COLO829 (cell line): ENCODE data around the gene CGB8.
"Not testable (repeated sequence)": the region's sequence is repeated elsewhere in the genome, so short reads cannot be mapped to it uniquely, and the experiment has no call there.

Source experiments
- DNase-seq: peaks from one replicate; pipeline ENCODE4 v3.0.0; 2012; ENCODE audit warnings: low spot score

CGB8 gene

DNA sequence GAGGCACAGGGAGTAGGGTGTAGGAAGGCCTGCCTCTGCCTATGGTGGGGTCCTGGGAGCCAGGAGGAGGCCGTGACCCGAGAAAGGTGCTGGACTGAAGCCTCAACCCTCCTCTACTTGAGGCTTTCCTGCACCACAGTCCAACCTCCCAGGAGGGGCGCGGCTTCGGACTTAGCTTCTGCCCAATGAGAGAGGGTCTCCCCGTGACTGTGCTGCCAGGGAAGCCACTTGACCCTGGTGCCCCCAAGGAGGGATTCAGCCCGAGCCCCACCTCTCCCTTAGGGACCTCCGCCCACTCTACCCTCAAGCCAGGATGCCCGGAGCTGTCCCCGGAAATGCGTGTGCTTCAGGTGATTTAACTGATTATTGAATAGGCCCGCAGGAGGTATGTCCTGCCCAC, at the start of gene CGB8:
CGB8 (minus strand) TSS at position 101 of the 400 bp plus-strand sequence. CDS start 372 bp downstream, outside the sequence.
- DNase-seq, result not testable (repeated sequence)

DNA sequence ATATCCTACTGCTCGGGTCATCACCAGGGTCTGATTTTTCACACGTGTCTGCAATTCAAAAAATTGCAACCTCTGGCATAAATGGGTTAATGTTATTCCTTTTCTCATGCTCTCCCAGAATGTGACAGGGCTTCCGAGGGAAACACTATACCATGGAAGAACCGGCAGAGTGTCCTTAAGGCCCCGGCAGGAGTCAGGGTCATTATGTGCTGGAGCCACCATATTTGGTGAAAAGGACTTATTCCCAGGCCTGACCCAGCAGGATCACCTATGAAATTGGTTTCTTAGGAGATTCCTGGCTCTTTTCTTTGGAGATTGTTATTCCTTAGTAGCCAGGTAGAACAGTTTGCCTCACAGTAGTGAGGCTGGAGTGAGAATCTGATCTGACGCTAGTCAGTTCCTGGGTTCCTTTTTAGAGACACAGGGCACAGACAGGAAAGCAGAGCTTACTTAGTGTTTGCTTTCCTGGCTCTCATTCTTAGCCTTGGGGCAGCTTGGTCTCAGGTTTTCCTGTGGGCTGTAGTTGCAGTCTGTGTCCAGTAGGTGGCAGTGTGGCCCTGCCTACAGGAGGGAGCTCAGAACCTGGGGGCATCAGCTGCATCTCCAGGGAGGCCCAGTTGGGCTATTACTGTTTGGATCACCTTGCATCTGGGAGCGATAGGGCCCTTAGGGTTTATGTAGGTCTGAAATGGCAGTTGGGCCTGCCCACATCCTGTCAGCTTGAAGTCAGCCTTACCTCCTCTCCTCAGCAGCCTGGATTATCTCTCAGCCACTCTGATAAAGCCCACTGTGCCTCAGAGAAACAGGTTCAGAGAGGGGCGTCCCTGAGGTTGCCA, 48.8 kb upstream of the CGB8 start:
- peak; percentile 70 for DNase-seq

DNA sequence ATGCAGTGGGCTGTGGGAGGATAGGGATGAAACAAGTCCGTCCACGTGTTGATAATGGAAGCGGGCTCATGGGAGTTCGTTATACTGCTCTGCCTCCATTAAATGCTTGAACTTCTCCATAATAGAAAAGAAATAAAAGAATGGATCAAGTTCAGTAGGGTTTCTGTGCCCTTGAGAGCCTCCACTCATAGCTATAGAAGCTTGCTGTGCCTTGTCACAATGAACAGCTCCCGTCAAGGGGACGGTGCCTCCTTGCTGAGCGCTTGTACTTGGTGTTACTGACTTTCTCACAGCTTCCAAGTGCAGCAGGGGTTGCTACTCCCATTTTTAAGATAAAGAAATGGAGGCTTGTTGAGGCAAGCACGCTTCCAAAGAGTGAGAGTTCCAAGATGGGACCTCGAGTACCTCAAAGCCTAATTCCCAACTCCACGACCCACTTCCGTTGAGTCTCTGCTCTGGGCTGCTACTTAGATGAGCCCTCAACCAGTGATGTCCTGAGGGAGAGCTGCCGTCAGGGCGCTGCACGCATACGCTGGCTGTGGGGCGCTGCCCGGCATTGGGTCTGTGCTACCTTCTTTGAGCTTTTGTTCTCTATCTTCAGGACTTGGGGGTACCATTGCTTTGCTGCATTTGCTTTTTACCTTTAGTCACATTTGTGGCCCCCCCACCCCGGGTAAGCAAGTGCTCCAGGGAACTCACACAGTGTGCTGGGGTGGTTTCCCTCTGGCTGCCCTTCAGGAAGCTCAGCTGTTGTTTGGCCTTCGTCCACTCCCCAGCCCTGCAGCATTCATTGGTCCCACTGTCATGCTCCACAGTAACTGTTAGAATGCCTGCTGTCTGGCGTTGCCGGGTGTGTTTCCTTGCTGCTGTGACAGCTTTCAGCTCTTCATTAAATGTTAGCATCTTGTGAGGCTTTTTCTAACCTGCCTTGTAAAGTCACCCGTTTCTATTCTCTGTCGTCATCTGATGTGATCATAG, 45.9 kb upstream of the CGB8 start:
- no peak for DNase-seq

DNA sequence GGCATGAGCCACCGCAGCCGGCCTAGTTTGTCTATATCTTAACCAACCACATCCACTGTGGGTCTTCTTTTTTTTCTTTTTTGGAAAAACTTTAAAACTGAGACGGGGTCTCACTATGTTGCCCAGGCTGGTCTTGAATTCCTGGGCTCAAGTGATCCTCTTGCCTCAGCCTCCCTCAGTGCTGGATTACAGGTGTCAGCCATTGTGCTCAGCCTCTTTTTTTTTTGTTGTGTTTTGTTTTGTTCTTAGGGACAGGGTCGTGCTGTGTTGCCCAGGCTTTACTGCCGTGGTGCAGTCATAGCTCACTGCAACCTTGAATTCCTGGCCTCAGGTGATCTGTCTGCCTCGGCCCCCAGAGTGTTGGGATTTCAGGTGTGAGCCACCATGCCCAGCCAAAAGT, 43.8 kb upstream of the CGB8 start:
- DNase-seq, result no peak

DNA sequence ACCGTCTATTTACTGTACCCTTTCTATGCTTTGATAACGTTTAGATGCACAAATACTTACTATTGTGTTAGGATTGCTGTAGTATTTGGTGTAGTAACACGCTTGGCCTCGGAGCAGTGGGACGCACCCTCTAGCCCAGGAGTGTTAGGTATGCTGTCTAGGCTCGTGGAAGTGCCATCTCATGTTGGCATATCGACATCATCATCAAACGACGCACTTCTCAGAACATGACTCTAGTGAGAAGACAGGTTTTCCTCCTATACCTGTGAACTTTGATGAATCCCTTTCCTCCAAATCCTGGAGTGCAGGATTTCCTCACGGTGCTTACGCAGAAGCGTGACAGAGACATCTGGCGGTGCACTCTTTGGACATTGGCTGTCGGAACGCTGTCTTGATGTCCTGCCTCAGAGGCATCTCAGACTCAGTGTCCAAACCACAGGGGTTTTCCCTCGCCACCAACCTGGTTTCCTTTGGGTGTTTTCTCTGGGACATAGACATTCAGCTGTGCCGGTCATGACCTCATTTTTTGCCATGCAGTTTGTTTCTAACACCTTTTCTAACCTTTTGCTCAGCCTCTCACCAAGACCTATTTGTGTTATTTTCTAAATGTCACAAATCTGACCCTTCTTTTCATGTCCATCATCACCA, 42.6 kb upstream of the CGB8 start:
- no peak for DNase-seq

DNA sequence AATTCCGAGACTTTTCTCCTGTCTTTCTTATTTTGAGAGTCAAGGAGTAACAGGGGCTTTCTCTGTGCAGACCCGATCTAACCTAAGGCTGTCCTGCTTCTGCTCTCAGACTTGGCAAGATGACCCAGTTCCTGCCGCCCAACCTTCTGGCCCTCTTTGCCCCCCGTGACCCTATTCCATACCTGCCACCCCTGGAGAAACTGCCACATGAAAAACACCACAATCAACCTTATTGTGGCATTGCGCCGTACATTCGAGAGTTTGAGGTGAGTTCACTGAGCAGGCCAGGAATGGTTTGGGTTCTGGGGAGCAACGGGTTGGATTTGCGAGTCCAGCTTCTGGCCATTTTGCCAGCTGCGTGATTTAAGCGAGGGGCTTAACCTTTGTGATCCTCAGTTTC, 37.4 kb upstream of the CGB8 start:
- no peak for DNase-seq

DNA sequence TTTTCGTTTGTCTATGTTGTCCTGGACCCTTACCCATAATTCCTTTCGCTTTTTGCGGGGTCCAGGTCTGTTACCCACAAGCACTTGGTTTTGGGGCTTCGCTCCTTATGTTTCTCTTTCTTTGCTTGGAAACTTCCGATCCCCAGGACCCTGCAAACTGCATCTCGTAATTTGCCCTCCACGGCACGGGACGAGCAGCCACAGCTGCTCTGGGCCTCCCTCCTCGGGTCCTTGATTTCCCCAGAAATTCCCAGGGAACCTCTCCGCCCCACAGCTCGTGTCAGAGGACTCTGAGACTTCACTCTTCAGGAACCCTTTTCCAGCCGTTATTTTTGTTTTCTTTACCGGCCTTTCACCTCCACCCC, 36.9 kb upstream of the CGB8 start:
- DNase-seq, result no peak

DNA sequence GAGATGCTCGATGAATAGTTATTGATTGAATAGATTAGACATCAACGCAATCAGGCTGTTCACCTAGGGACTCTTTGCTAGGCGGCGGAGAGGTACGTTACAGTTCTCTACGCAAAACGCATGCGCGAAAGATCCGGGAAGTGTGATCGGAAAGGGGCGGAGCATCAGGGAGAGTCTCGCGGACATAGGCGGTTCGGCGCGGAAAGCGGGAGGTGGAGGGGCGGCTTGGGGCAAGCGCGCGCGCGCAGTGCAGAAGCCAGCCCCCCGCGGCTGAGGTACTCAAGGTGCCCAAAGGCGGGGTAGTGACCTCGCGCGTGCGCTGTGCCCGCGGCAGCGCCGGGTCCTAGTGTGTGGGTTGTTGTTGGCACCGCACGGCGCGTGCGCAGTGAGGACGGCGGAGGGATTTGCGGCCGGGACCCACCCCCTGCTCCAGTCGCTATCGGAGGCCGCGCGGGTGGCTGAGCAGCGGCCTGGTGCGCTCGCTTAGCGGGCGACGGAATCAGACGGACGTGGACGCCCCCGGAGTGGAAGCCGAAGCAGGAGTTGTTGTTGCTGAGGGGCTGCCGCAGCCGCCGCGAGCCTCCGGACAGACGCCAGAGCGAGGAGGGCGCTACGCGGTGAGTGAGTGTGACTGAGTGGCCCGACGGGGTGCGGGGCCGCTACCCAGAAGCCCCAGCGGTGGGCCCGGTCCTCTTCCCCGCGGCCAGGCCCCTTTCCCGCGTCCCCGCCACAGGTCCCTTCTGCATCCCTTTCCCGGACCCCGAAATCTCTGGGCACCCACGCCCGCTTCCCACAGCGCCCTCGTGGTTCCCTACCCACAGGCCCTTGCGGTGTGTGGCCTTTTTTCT, 36.3 kb upstream of the CGB8 start, which contains the start of gene SNRNP70:
SNRNP70 (plus strand) TSS at position 432 of the 848 bp plus-strand sequence. CDS start 964 bp downstream, outside the sequence.
- DNase-seq, result peak; percentile 100

DNA sequence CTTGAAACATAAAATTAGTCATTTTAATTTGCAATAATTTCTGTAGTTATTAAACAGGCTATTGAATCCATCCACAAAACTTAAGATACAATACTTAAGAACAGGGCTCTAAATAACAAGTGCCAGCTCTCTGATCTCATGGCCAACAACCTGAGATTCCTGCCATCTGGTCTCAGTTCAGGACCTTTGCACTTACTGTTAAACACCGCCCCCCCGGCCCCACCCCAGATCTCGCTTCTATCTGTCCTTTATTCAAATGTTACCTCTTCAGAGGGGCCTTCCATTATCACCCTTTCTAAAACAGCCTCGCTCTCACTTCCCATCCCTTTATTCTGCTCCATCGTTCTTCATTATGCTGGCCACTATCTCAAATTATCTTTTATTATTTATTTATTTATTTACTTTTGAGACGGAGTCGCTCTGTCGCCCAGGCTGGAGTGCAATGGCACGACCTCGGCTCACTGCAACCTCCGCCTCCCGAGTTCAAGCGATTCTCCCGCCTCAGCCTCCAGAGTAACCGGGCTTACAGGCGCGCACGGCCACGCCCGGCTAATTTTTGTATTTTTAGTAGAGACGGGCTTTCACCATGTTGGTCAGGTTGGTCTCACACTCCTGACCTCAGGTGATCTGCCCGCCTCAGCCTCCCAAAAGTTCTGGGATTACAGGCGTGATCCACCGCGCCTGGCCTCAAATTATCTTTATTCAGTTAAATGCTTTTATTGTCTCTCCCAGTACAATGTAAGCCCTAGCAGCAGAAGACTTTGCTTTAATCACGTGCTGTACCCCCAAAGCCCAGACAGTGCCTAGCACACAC, 35.5 kb upstream of the CGB8 start:
- no peak for DNase-seq

DNA sequence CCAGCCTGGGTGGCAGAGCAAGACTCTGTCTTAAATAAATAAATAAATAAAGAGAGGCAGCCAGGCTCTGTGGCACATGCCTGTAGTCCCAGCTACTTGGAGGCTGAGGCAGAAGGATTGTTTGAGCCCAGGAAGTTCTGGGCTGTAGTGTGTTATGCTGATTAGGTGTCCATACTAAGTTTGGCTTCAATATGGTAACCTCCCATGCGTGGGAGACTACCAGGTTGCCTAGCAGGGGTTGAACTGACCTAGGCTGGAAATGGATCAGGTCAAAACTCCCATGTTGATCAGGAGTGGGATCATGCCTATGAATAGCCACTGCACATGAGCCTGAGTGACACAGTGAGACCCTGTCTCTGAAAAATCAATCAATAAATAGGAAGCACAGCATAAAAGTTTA, 32.4 kb upstream of the CGB8 start:
- DNase-seq, result no peak

DNA sequence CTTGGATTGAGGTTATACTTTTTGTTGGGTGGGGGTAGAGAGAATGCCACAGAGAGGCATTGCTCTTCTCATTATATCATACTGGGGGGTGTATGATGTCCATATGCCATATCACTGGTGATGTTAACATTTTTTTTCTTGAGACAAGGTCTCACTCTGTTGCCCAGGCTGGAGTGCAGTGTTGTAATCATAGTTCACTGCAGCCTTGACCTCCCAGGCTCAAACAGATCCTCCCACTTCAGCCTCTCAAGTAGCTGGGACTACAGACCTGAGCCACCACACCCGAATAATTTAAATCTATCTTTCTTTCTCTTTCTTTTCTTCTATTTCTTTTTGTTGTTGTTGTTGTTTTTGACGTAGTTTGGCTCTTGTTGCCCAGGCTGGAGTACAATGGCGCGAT, 31.5 kb upstream of the CGB8 start:
- DNase-seq, result no peak

DNA sequence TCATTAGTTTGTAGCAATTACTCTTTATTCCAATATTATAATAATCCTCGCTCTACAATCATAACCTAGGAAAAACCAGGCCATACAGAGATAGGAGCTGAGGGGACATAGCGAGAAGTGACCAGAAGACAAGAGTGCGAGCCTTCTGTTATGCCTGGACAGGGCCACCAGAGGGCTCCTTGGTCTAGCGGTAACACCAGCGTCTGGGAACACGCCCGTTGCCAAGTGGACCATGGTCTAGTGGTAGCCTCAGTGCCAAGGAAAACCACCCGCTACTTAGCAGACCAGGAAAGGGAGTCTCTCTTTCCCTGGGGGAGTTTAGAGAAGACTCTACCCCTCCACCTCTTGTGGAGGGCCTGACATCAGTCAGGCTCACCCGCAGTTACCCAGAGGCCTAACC, 26.0 kb upstream of the CGB8 start:
- not testable (repeated sequence) for DNase-seq

DNA sequence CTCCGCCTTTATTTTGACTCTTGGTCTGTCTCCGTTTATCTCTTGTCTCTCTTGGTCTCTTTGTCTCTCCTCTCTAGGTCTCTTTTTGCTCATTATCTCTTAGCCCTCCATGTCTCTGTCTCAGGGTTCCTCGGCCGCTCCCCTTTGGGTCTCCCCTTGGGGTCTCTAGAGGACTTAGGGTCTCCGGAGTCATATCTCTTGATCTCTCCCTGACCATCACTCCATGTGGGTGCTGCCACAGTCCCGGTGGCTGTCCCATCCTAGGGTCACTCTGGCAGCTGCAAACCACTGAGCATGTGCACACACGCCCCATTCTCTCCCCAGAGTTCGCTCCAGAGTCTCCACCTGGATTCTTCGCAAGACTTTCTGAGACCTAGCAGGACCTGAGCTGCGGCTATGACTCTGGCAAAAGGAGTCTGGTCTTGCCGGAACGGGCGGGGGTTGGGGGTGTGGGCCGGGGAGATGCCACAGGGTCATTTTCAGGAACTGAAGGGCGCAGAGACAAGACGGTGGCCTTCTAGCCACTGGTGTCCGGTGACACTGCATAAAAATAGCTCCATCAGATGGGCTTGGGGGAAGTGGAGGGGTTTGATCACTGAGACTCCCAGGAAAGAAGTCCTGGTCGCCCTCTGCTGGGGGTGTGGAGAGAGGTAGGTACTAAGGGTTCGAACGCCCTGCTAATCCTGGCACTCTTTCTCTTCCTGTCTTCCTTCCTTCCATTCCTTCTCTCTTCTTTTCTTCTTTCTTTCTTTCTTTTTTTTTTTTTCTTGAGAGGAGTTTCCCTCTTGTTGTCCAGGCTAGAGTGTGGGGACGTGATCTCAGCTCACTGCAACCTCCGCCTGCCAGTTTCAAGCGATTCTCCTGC, 24.8 kb upstream of the CGB8 start:
- DNase-seq, result no peak

DNA sequence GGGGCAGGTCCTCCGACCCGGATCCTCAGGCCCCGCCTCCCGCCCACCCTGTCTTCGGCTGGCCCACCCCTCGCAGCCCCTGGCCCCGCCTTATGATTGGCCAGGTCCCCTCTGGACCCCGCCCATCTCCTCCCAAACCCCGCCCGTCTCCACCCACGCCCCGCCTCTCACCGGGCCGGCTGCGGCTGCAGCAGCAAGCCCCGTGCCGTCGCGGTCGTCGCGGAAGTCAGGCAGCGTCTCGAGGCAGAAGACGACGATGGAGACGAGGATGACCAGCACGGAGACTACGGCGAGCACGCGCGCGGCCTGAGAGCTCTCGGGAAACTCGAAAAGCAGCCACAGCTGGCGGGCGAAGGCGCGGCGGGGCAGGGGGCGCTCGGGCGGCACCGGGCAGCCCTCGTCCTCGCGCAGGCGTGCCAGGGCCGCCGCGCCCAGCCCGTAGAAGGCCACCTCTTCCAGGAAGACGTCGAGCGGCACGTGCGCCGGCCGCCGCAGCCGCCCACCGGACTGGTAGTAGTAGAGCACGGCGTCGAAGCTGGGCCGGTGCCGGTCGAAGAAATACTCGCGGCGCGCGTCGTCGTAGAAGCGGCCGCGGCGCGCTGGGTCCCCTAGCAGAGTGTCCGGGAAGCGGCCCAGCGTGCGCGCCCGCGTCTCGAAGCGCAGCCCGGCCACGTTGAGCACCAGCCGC, 23.1 kb upstream of the CGB8 start:
- DNase-seq, result no peak

DNA sequence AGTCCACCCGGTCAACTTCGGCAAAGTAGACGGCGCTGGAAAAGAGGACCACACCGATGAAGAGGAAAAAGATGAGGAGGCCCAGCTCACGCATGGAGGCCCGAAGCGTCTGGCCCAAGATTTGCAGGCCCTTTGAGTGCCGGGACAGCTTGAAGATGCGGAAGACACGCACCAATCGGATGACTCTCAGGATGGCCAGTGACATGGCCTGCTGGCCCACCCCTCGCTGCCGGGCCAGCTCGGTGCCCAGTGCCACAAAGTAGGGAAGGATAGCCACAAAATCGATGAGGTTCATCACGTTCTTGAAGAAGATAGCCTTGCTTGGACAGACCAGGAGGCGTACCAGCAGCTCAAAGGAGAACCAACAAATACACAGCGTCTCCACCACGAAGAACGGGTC, 21.5 kb upstream of the CGB8 start:
- no peak for DNase-seq

DNA sequence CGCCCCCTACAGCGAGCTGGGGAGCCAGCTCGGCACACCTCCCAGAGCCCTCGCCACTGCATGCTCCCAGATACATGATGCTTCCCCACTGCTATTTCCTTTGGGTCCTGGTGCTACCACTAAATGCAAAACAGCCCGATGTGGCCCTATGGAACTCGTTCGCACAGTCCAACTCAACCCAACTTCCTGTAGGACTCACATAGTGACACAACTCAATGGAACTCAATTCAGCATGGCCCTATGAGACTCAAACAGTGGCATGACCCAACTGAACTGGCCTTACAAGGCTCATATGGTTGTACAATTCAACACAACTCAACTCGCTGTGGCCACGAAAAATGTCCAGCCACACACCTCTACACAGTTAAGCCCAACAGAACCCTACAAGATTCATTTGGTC, 20.1 kb upstream of the CGB8 start:
- DNase-seq, result no peak

DNA sequence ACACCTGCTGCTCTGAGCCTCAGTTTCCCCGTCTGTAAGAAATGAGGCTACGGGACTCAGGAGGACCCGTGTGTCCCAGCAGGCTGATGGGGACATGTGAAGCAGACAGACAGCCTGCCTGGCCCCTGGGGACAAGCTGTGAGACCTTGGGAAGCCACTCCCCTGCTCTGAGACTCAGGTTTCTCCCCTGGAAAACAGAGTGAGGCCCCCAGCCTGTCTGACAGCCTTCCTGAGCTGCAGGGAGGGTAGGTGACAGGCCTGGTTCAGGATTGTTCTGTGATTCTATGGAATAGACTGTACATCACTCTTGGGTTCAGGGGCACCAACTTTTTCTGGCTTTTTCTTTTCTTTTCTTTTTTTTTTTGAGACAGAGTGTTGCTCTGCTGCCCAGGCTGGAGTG, 18.6 kb upstream of the CGB8 start:
- no peak for DNase-seq

DNA sequence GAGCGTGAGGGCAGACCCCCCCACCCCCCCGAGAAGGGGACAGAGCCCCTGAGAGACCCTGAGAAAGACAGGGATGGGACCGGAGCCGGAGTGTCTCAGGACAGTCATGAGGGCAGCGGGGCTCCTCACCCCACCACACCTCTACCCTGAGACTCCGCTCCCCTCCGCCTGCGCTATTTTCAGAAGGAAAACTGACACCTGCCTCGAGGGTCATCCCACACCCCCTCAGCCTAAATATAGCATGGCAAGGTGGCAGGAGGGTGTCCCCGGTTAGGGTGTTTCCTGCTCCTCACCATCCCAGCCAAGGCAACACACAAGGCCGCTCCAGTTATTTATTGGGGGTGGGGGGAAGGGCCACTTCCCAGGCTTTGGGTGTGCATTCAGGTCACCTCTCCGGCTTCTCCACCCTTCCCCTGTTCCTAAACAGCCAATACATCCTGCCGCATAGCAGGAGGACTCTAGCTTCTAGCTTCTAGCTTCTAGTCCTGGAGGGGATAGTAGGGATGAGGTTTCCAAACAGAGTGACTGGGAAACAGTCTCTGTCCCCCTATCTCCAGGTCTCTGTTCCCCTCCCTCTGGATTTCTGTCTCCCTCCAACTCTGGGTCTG, 17.1 kb upstream of the CGB8 start:
- no peak for DNase-seq
